CD14-positive monocyte (primary cell): ENCODE data around the gene EYS. TPM values are rescaled to one million over a fixed set of nuclear protein-coding genes. Genes with fewer than 3 reads are reported as not detected.

Source experiments
- DNase-seq, 3 donors: peaks; one replicate each; pipeline ENCODE4 v3.0.0-alpha.2; 2011 to 2022
- H2AFZ ChIP-seq: 2 replicates; pipeline ENCODE4 v1.6.0; 2012; ENCODE audit warnings: mild to moderate bottlenecking, low read depth, low read length, inconsistent platforms; ENCODE audit not compliant: insufficient read depth, poor library complexity, severe bottlenecking
- H3K27ac ChIP-seq, 2 donors: 1 replicate in 1 of 2; 2 replicates in 1 of 2; pipeline ENCODE4 v1.5.1; 2012 to 2013; ENCODE audit warnings: low read length in 2 of 2, control low read depth in 1 of 2, inconsistent platforms in 1 of 2, low read depth in 1 of 2, mild to moderate bottlenecking in 1 of 2
- H3K27me3 ChIP-seq, 2 donors: one replicate each; pipeline versions ENCODE4 v1.6.0 to v1.6.1; 2011 to 2013; ENCODE audit warnings: low read length in 2 of 2; ENCODE audit not compliant: control insufficient read depth in 2 of 2, insufficient read depth in 2 of 2
- H3K36me3 ChIP-seq, 2 donors: replicated peaks in 1 of 2; 1 replicate in 1 of 2; 2 replicates in 1 of 2; pipeline versions ENCODE4 v1.5.1 to v1.6.1; 2012 to 2013; ENCODE audit warnings: low read length in 2 of 2, control low read depth in 1 of 2, inconsistent platforms in 1 of 2, mild to moderate bottlenecking in 1 of 2; ENCODE audit not compliant: insufficient read depth in 2 of 2, control insufficient read depth in 1 of 2
- H3K4me1 ChIP-seq, 2 donors: 1 replicate in 1 of 2; 2 replicates in 1 of 2; pipeline versions ENCODE4 v1.5.1 to v1.6.1; 2012 to 2013; ENCODE audit warnings: low read length in 2 of 2, control low read depth in 1 of 2, inconsistent platforms in 1 of 2, mild to moderate bottlenecking in 1 of 2, moderate library complexity in 1 of 2; ENCODE audit not compliant: insufficient read depth in 2 of 2, control insufficient read depth in 1 of 2
- H3K4me2 ChIP-seq: replicated peaks from 2 replicates; pipeline ENCODE3; 2012; ENCODE audit warnings: low read length, moderate library complexity, mild to moderate bottlenecking; ENCODE audit not compliant: poor library complexity, severe bottlenecking; ENCODE audit errors: extremely low read depth
- H3K4me3 ChIP-seq, 3 experiments: fragments of 200-600 bp in 1 of 3; sonication (generic) in 1 of 3; replicated peaks in 1 of 3; 1 replicate in 2 of 3; 2 replicates in 1 of 3; pipeline ENCODE4 v1.5.1; 2011 to 2013; ENCODE audit warnings: low read length in 3 of 3, mild to moderate bottlenecking in 3 of 3, control low read depth in 2 of 3, low read depth in 2 of 3, inconsistent platforms in 1 of 3, moderate library complexity in 1 of 3
- H3K79me2 ChIP-seq: 2 replicates; pipeline ENCODE4 v1.6.0; 2012; ENCODE audit warnings: mild to moderate bottlenecking, control low read depth, inconsistent platforms, low read length, moderate library complexity; ENCODE audit not compliant: insufficient read depth
- H3K9ac ChIP-seq: 2 replicates; pipeline ENCODE4 v1.6.0; 2017; ENCODE audit warnings: low read length, mild to moderate bottlenecking; ENCODE audit not compliant: insufficient read depth, poor library complexity, severe bottlenecking
- H3K9me3 ChIP-seq, 2 donors: replicated peaks in 1 of 2; 1 replicate in 1 of 2; 2 replicates in 1 of 2; pipeline versions ENCODE4 v1.5.1 to v1.6.1; 2012 to 2013; ENCODE audit warnings: low read length in 2 of 2, control low read depth in 1 of 2; ENCODE audit not compliant: control insufficient read depth in 1 of 2, insufficient read depth in 1 of 2
- H4K20me1 ChIP-seq: 2 replicates; pipeline ENCODE4 v1.6.0; 2012; ENCODE audit warnings: mild to moderate bottlenecking, low read length, control low read depth, moderate library complexity; ENCODE audit not compliant: insufficient read depth
- H3K27ac Mint-ChIP-seq, 7 donors: one replicate each; pipeline ENCODE4 v1.8.0; 2020; ENCODE audit warnings: mild to moderate bottlenecking in 7 of 7, mixed read lengths in 7 of 7, moderate library complexity in 6 of 7, inconsistent platforms in 2 of 7
- H3K27me3 Mint-ChIP-seq, 3 donors: one replicate each; pipeline ENCODE4 v1.8.0; 2021 to 2022; ENCODE audit warnings: low read depth in 3 of 3, mild to moderate bottlenecking in 3 of 3, mixed read lengths in 3 of 3, moderate library complexity in 3 of 3, inconsistent platforms in 1 of 3
- H3K36me3 Mint-ChIP-seq, 2 donors: one replicate each; pipeline ENCODE4 v1.8.0; 2020; ENCODE audit warnings: mixed read lengths in 2 of 2, inconsistent platforms in 1 of 2, mild to moderate bottlenecking in 1 of 2
- H3K4me1 Mint-ChIP-seq: one replicate; pipeline ENCODE4 v1.8.0; 2020; ENCODE audit warnings: mild to moderate bottlenecking, mixed read lengths
- H3K4me3 Mint-ChIP-seq, 2 donors: one replicate each; pipeline ENCODE4 v1.8.0; 2020; ENCODE audit warnings: mild to moderate bottlenecking in 2 of 2, mixed read lengths in 2 of 2, moderate library complexity in 1 of 2
- H3K9me3 Mint-ChIP-seq, 7 donors: one replicate each; pipeline ENCODE4 v1.8.0; 2020 to 2022; ENCODE audit warnings: mixed read lengths in 7 of 7, mild to moderate bottlenecking in 6 of 7, moderate library complexity in 6 of 7, inconsistent platforms in 2 of 7
- CTCF ChIP-seq: fragments of 200-600 bp; IDR thresholded peaks from one replicate; pipeline ENCODE4 v1.8.0; 2022; ENCODE audit warnings: antibody characterized with exemption, mild to moderate bottlenecking
- WGBS: methylation state at CpG from one replicate; pipeline ENCODE4 v1.1.5; 2013; ENCODE audit warnings: missing lambda C conversion rate; ENCODE audit not compliant: insufficient coverage; 5-methylcytosine and 5-hydroxymethylcytosine counted together
- intact Hi-C, 2 donors: fragments of 100-400 bp; cut with micrococcal nuclease; formaldehyde crosslinking; loops; one replicate each; pipeline versions ENCODE4 v1.15.0 to v1.15.1; 2023
- polyA plus RNA-seq, 3 donors: library from polyadenylated mRNA; depleted of rRNA in 1 of 3; unstranded in 2 of 3; stranded (reverse) in 1 of 3; fragments of 300-500 nt in 2 of 3; fragments of >200 nt in 1 of 3; fragmentation: Illumina TruSeq in 2 of 3; gene quantifications; 1 replicate in 2 of 3; 2 replicates in 1 of 3; pipeline ENCODE4 v1.2.3, GENCODE V29; 2012 to 2021

EYS gene
- polyA plus RNA-seq, 3 donors, result 0.01 to 0.03 TPM; not detected in 1

DNA sequence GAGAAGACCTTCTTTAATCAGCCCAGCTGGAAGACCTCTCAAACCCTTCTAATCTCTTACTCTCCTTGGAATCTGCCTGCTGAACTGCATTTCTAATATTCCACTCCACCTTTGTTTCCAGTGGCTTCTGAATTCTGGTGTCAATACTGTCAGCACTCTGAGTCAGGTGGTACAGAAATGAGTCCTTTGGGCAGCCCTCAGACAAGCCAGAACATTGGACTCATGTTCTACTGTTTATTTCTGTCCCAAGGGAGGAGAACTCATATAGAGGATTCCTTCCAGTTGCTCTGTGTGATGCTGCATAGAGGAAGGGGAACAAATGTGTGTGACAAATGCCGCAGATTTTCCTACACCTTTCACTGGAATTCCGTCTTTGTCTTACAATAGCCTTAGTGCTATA lies 1956.6 kb downstream of the EYS start:
- intact Hi-C loops, result no loop called here
- Histone ChIP-seq H3K9ac (no peak overlapping the region), H2AFZ (no peak overlapping the region), H3K79me2 (no peaks in the 10 kb centered on the region), H3K4me3 (no peak overlapping the region), H4K20me1 (no peaks in the 10 kb centered on the region), H3K4me2 (no peak overlapping the region), H3K27me3 (no peaks in the 10 kb centered on the region), H3K27ac (no peak overlapping the region), H3K9me3 (no peaks in the 10 kb centered on the region), H3K36me3 (no peaks in the 10 kb centered on the region), H3K4me1 (no peaks in the 10 kb centered on the region)
- no peak overlapping the region for H3K4me3 Mint-ChIP-seq
- H3K36me3 Mint-ChIP-seq, result no peaks in the 10 kb centered on the region
- H3K27ac Mint-ChIP-seq, result no peak overlapping the region
- DNase-seq, result no peak
- H3K9me3 Mint-ChIP-seq, result peaks cover 8 to 19% (median 13%) of the 10 kb centered on the region in 7 donors
- TF ChIP-seq CTCF, result no peak
- no peaks in the 10 kb centered on the region for H3K4me1 Mint-ChIP-seq
- no CpG with 5 or more reads among the region's 2 CpGs for WGBS
- peaks cover 0 to 2% (median 1%) of the 10 kb centered on the region in 3 donors for H3K27me3 Mint-ChIP-seq

DNA sequence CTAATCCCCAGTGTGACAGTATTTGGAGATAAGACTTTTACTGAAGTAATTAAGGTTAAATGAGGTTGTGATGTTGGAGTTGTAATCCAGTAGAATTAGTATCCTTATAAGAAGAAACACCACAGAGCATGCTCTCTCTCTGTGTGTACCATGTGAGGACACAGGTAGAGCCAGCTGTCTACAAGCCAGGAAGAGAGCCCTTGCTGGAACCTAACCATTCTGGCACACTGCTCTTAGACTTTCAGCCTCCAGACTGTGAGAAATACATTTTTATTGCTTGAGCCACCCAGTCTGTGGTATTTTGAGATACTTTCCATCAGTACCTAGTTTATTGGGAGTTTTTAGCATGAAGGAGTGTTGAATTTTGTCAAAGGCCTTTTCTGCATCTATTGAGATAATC lies 1961.2 kb downstream of the EYS start:
- DNase-seq, result no peak
- Mint-ChIP-seq H3K36me3 (no peaks in the 10 kb centered on the region), H3K27me3 (peaks cover 0 to 3% (median 1%) of the 10 kb centered on the region in 3 donors), H3K9me3 (peaks cover 4 to 9% (median 8%) of the 10 kb centered on the region in 7 donors), H3K4me3 (no peak overlapping the region), H3K27ac (no peak overlapping the region), H3K4me1 (no peaks in the 10 kb centered on the region)
- Histone ChIP-seq H3K27ac (no peak overlapping the region), H3K79me2 (no peaks in the 10 kb centered on the region), H3K36me3 (no peaks in the 10 kb centered on the region), H3K9me3 (no peaks in the 10 kb centered on the region), H2AFZ (no peak overlapping the region), H3K4me1 (no peaks in the 10 kb centered on the region), H3K4me3 (no peak overlapping the region), H3K4me2 (no peak overlapping the region), H4K20me1 (no peaks in the 10 kb centered on the region), H3K9ac (no peak overlapping the region), H3K27me3 (no peaks in the 10 kb centered on the region)
- TF ChIP-seq CTCF, result no peak
- intact Hi-C loops, result no loop called here
